Testis (tissue), 3 donors: ENCODE data around the gene PDE4B. TPM values are rescaled to one million over a fixed set of nuclear protein-coding genes. Genes with fewer than 3 reads are reported as not detected.

Experiments
- DNase-seq: peaks from one replicate; pipeline ENCODE4 v3.0.0-alpha.2; 2019
- H3K27ac ChIP-seq, 2 donors: fragments of 200-600 bp; sonication (generic); one replicate each; pipeline ENCODE4 v1.5.1; 2019
- H3K27me3 ChIP-seq: fragments of 200-600 bp; sonication (generic); one replicate; pipeline ENCODE4 v1.5.1; 2019
- H3K36me3 ChIP-seq: fragments of 200-600 bp; sonication (generic); one replicate; pipeline ENCODE4 v1.5.1; 2017; ENCODE audit warnings: low read depth; ENCODE audit errors: missing control alignments
- H3K4me1 ChIP-seq: fragments of 200-600 bp; sonication (generic); one replicate; pipeline ENCODE4 v1.5.1; 2019
- H3K4me3 ChIP-seq, 2 donors: fragments of 200-600 bp; sonication (generic); one replicate each; pipeline ENCODE4 v1.5.1; 2017 to 2019
- H3K9me3 ChIP-seq: fragments of 200-600 bp; sonication (generic); one replicate; pipeline ENCODE4 v1.5.1; 2017
- POLR2A ChIP-seq: fragments of 450-650 bp; IDR thresholded peaks from one replicate; pipeline ENCODE4 v1.6.1; 2017; ENCODE audit warnings: antibody characterized with exemption, mild to moderate bottlenecking, moderate library complexity
- WGBS, 2 donors: methylation state at CpG; one replicate each; pipeline ENCODE4 v1.1.5; 2018; 5-methylcytosine and 5-hydroxymethylcytosine counted together
- intact Hi-C: fragments of 100-400 bp; cut with DNase I; formaldehyde crosslinking; loops from one replicate; pipeline ENCODE4 v1.15.1; 2023; ENCODE audit warnings: low total_unique reads
- polyA plus RNA-seq: library from polyadenylated mRNA; stranded (reverse); fragments of 350-450 nt; fragmentation: Illumina TruSeq; extraction: RNeasy Lipid Tissue Mini Kit (QIAGEN cat#74804); gene quantifications from one replicate; pipeline ENCODE4 v1.2.3, GENCODE V29; 2014; ENCODE audit warnings: low read depth, low replicate concordance; ENCODE audit not compliant: insufficient read depth
- total RNA-seq, 2 donors: library from RNA; depleted of rRNA; stranded (reverse); fragments of >200 nt; gene quantifications; one replicate each; pipeline ENCODE4 v1.2.3, GENCODE V29; 2016
- TF ChIP-seq, protein P1 (sequence below), 3 experiments: fragments of 450-650 bp in 2 of 3; fragments of 200-600 bp in 1 of 3; sonication (generic) in 1 of 3; IDR thresholded peaks; one replicate each; pipeline ENCODE4 v1.5.1; 2016 to 2019; ENCODE audit warnings: antibody characterized with exemption in 3 of 3, mild to moderate bottlenecking in 2 of 3, moderate library complexity in 1 of 3

The PDE4B gene
- total and polyA plus RNA-seq, 3 donors from 2014 or later: 11.5 to 16.1 (median 12.4) TPM

DNA sequence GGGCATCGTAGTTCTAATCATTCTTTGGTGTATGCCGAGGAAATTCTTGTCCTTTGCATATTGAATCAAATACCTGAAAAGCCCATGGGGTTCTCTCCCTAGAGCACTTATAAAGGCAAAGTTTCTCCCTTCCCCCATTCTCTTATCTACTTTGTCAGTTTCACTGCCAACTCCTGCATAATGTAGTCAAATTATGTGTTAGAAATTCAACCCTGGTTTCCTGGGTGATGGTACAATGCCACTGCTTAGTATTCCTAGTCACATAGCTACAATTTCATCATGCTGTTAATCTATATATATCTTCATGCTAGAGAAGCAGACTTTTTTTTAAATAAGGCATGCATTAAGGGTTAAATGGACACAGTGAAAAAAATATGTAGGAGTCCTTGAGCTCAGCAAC, 119.0 kb downstream of the PDE4B start:
- no peaks in the 10 kb centered on the region for H3K27me3 ChIP-seq

DNA sequence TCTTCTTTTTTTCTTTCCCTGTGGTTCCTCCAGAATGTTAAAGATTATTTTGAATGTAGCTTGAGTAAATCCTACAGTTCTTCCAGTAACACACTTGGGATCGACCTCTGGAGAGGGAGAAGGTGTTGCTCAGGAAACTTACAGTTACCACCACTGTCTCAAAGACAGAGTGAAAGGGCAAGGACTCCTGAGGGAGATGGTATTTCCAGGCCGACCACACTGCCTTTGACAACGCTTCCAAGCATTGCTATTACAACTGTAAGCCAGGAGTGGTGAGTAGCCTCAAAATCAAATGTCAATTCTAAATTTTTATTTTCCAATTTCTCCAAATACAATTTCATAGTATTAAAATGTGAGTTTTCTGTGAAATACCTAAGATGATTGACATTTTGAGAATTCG, 125.9 kb downstream of the PDE4B start:
- Histone ChIP-seq H3K4me3 (no peak overlapping the region), H3K9me3 (no peaks in the 10 kb centered on the region), H3K27ac (no peak overlapping the region), H3K36me3 (no peaks in the 10 kb centered on the region), H3K27me3 (no peaks in the 10 kb centered on the region), H3K4me1 (no peaks in the 10 kb centered on the region)
- no peak for TF ChIP-seq POLR2A
- TF ChIP-seq, protein P1, sequence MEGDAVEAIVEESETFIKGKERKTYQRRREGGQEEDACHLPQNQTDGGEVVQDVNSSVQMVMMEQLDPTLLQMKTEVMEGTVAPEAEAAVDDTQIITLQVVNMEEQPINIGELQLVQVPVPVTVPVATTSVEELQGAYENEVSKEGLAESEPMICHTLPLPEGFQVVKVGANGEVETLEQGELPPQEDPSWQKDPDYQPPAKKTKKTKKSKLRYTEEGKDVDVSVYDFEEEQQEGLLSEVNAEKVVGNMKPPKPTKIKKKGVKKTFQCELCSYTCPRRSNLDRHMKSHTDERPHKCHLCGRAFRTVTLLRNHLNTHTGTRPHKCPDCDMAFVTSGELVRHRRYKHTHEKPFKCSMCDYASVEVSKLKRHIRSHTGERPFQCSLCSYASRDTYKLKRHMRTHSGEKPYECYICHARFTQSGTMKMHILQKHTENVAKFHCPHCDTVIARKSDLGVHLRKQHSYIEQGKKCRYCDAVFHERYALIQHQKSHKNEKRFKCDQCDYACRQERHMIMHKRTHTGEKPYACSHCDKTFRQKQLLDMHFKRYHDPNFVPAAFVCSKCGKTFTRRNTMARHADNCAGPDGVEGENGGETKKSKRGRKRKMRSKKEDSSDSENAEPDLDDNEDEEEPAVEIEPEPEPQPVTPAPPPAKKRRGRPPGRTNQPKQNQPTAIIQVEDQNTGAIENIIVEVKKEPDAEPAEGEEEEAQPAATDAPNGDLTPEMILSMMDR (IDR thresholded peaks at IDR 0.05): no peak
- WGBS, 2 donors: 75 to 81% methylated on average over 4 of the region's 4 CpGs
- intact Hi-C loops: no loop called here
- no peak for DNase-seq

More for the DNA sequence above, 119.0 kb downstream of the PDE4B start:
- no peaks in the 10 kb centered on the region for H3K4me1 ChIP-seq
- H3K27ac ChIP-seq: no peak overlapping the region
- intact Hi-C loops: no loop called here
- no peaks in the 10 kb centered on the region for H3K9me3 ChIP-seq
- TF ChIP-seq, protein P1 (IDR thresholded peaks at IDR 0.05): no peak
- H3K36me3 ChIP-seq: no peaks in the 10 kb centered on the region
- H3K4me3 ChIP-seq: no peak overlapping the region
- no peak for DNase-seq
- 77 to 78% methylated on average over 2 of the region's 2 CpGs for WGBS, 2 donors

DNA sequence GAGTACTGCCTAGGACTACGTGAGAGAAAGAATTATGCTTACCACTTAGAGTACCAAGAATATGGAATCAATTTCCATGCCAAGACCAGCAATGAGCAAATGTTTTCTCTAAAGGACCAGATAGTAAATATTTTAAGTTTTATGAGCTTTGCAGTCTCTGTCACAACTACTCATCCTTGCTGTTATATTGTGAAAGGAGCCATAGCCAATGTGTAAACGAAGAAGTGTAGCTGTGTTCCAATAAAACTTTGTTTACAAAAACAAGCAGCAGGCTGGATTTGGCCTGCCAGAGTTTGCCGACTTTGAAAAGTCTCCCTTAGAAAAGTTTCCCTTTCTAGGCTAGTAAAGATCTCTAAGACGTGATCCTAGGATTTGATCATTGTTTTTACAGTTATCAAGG, 128.8 kb downstream of the PDE4B start:
- TF ChIP-seq, protein P1 (IDR thresholded peaks at IDR 0.05): no peak
- no peak for TF ChIP-seq POLR2A
- Histone ChIP-seq H3K4me1 (no peaks in the 10 kb centered on the region), H3K27me3 (no peaks in the 10 kb centered on the region), H3K27ac (no peak overlapping the region), H3K9me3 (no peaks in the 10 kb centered on the region), H3K36me3 (no peaks in the 10 kb centered on the region), H3K4me3 (no peak overlapping the region)
- no peak for DNase-seq
- 43 to 63% methylated on average over 4 of the region's 4 CpGs for WGBS, 2 donors
- intact Hi-C loops: no loop called here

DNA sequence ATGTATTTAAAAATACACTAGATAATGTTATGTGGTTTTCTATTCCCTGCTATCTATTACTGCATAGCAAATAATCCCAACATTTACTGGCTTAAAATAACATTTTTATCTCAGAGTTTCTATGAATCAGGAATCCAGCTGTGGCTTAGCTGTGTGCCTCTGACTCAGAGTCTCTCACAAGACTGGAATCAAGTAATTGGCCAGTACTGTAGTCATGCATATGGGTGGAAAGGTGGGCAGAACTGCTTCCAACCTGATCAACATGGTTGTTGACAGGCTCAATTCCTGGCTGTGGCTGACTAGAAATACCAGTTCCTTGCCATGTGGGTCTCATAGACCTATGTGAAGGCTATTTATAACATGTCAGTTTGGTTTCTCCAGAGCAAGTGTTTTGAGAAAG, 131.8 kb downstream of the PDE4B start:
- H3K27me3 ChIP-seq: no peaks in the 10 kb centered on the region
- no peaks in the 10 kb centered on the region for H3K9me3 ChIP-seq
- no peaks in the 10 kb centered on the region for H3K36me3 ChIP-seq
- no peaks in the 10 kb centered on the region for H3K4me1 ChIP-seq
- TF ChIP-seq, protein P1 (IDR thresholded peaks at IDR 0.05): no peak
- no peak for TF ChIP-seq POLR2A
- H3K4me3 ChIP-seq: no peak overlapping the region
- no peak for DNase-seq
- intact Hi-C loops: no loop called here
- H3K27ac ChIP-seq: no peak overlapping the region

DNA sequence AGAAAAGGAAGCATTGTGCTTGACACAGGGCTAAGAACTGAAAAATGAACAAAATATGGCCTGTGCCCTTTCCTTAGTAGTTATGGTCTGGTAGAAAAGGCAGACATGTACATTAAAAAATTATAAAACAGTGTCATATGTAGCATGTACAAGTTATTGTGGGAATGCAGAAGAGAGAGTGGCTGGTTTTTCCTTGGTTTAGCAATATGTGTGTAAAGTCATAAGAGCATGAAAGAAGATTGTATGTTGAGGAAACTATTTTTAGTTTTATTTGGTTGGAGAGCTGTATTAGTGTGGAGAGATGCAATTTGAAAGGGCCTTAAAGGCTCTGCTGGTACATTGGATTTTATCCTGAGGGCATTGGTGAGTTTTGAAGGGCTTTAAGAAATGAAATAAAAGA, 145.8 kb downstream of the PDE4B start:
- intact Hi-C loops: no loop called here
- no peaks in the 10 kb centered on the region for H3K4me1 ChIP-seq
- H3K27me3 ChIP-seq: no peaks in the 10 kb centered on the region
- TF ChIP-seq, protein P1 (IDR thresholded peaks at IDR 0.05): no peak
- no peak for TF ChIP-seq POLR2A
- H3K9me3 ChIP-seq: no peaks in the 10 kb centered on the region
- no peak for DNase-seq
- H3K36me3 ChIP-seq: no peaks in the 10 kb centered on the region
- H3K4me3 ChIP-seq: no peak overlapping the region
- H3K27ac ChIP-seq: no peak overlapping the region
